SK-N-DZ (cell line): ENCODE results near the gene RASD2.

Experiments used
- DNase-seq: peaks from one replicate; pipeline ENCODE4 v3.0.0-alpha.2; 2015; ENCODE audit warnings: low spot score

RASD2 gene

GRCh38 chr22:35582218-35582860 is 41.7 kb downstream of the RASD2 start:
- DNase-seq = no peak

GRCh38 chr22:35582861-35583670 is 42.4 kb downstream of the RASD2 start:
- peak; percentile 75 for DNase-seq

GRCh38 chr22:35586771-35587170 is 46.1 kb downstream of the RASD2 start:
- DNase-seq = no peak

- no peak for DNase-seq
These were observed 46.8 kb downstream of the RASD2 start for GRCh38 chr22:35587447-35587870.

GRCh38 chr22:35587896-35588295 is 47.3 kb downstream of the RASD2 start:
- DNase-seq = no peak

GRCh38 chr22:35589071-35589755 is 48.6 kb downstream of the RASD2 start:
- DNase-seq = no peak

- no peak for DNase-seq
These were observed 49.1 kb downstream of the RASD2 start for GRCh38 chr22:35589756-35590093.

GRCh38 chr22:35590634-35591295 is 50.1 kb downstream of the RASD2 start:
- no peak for DNase-seq

GRCh38 chr22:35591714-35592417 is 51.2 kb downstream of the RASD2 start:
- no peak for DNase-seq

- DNase-seq = no peak
These were observed 51.9 kb downstream of the RASD2 start for GRCh38 chr22:35592418-35592967.

GRCh38 chr22:35593071-35593890 is 52.6 kb downstream of the RASD2 start:
- no peak for DNase-seq

- no peak for DNase-seq
These were observed 53.4 kb downstream of the RASD2 start for GRCh38 chr22:35593891-35594470.

- no peak for DNase-seq
These were observed 54.1 kb downstream of the RASD2 start for GRCh38 chr22:35594686-35595085.

GRCh38 chr22:35596821-35597220 is 56.2 kb downstream of the RASD2 start:
- no peak for DNase-seq

GRCh38 chr22:35597692-35598395 is 57.2 kb downstream of the RASD2 start:
- no peak for DNase-seq

GRCh38 chr22:35598396-35598710 is 57.7 kb downstream of the RASD2 start:
- no peak for DNase-seq

GRCh38 chr22:35599364-35599763 is 58.7 kb downstream of the RASD2 start:
- DNase-seq = no peak

- no peak for DNase-seq
These were observed 59.8 kb downstream of the RASD2 start for GRCh38 chr22:35600476-35600875.

GRCh38 chr22:35601013-35601580 is 60.5 kb downstream of the RASD2 start:
- no peak for DNase-seq
